ENCODE measurements around the gene NFIB.

DNA sequence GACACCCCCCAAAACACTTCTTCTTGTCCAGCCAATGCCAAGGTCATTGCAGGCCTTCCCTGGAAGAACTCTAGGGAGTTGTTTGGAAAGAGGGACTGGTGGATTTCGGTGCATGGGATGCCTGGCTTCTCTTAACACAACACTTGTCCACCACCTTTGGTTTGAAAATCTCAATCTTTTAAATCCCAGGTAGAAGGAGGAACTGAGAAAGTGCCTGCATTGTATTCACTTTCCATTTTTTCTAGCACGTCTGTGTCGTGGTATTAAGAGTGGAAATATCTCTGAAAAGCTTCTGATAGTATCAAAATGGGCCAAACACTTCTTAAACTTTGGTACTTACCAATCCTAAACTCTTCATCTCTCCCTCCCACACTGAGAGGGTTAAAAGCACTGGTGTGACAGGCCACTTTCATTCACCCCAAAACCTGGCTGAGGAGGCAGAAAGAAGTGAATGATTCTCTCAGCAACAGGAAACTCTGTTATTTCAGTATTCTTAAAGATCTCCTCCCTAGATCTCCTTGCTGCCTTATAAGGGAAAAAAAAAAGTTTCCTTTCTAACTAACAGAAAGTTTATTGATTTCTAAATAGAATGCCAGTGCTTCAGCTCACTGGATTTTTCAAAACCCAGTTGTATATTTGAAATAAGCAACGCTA, 3.9 kb upstream of the NFIB start:
- TF ChIP-seq POLR2A (IDR thresholded peaks at IDR 0.05; ENCODE audit: low read depth, low read length) (no peak), POLR2AphosphoS5 (IDR thresholded peaks at IDR 0.05; ENCODE audit: low read depth, low read length) (no peak), TAF1 (IDR thresholded peaks at IDR 0.05; ENCODE audit: low read depth, low read length) (no peak), POU2F2 (IDR thresholded peaks at IDR 0.05; ENCODE audit: low read depth, low read length) (no peak)
